Pulmonary artery endothelial cell (primary cell): Measurements from ENCODE around the gene ARMC9. TPM values are rescaled to one million over a fixed set of nuclear protein-coding genes. Genes with fewer than 3 reads are reported as not detected.
"Not testable (repeated sequence)": the region's sequence is repeated elsewhere in the genome, so short reads cannot be mapped to it uniquely, and the experiment has no call there.

Experiments used
- DNase-seq: peaks from one replicate; pipeline ENCODE4 v3.0.0-alpha.2; 2011; ENCODE audit warnings: low read depth, low spot score
- total RNA-seq: library from RNA; depleted of rRNA; stranded (reverse); fragments of >200 nt; gene quantifications from 2 replicates; pipeline ENCODE4 v1.2.3, GENCODE V29; 2014

ARMC9 gene
- total RNA-seq, 1 donor from 2014 or later, result 21.1 TPM

DNA sequence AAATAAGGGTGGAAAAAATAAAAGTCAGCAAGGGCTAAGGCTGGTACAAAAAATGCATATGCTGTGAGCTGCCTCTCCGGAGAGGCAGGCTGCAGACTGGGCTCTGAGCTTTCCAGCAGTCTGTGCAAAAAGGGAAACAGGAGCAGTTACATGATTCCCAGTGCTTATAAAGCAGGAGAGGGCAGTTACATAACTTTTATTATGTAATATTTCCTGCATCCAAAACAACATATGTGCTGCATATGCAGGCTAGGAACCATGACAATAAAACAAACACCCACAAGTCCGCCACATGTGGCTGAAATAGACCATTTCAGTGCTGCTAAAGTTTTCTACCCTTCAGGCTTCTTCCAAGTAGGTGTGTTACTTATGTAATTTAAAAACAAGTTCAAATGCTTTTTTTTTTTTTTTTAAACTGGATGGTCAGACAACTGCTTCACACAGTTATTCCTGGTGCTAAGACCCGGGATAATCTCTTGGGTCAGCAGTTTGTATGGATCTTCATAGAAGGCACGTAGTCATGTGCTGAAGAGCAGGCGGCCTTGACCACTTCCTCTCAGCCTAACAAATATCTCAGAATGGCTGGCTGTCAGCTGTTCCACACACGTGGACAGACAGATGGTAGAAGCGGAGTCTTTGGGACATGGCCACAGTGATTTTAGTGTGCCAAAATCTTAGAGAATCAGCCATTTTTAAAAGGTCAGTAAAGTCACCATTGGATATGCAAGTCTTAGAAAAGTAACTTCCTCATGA, 43.5 kb downstream of the ARMC9 start:
- no peak for DNase-seq

DNA sequence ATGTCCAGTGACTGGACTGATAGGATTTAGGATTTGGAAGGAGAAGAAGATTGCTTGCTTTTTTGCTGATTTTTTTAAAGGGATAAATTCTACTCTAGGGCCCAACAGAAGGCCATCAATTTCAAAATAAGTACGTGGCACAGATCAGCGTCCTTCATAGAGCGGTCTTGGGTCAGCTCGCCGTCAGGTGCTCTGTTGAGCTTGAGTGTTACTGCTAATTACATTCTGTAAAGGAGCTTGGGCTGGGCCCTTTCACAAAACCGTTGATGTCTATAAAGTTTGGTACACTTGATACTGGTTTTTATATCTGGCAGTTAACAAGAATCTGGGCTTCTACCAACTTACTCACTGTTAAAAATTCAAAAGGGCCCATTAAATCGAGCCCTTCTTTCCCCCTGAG, 45.4 kb downstream of the ARMC9 start:
- no peak for DNase-seq

DNA sequence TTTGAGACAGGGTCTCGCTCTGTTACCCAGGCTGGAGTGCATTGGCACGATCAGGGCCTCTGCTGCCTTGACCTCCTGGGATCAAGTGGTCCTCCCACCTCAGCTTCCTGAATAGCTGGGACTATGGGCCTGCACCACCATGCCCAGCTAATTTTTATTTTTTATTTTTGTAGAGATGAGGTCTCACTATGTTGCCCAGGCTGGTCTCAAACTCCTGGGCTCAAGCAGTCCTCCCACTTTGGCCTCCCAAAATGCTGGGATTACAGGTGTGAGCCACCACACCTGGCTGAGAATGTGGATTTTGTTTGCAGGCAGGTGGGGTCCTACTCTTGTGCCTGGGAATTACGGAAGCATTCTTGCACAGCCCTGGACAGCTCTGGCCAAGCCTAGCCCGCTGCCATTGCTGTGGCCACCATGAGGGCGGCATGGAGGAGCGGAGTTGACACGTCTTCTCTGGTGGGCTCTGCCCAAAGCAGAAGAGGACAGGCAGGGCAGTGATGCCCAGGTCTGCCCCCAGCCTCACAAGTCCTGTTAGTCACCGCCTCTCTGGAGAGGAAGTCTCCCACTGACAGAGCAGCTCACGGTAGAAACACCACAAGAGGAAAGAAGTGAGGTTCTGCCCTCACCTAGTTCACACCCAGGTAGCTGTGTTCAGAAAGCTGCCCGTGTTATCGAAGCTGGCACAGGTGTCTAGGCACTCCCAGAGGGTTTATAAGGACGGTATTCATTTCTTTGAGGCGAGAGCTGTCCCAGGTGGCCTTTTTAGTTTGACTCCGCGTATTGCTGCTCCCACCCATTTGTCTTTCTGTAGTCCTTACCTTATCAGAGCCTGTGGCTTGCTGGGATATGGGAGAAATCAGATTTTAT, 46.2 kb downstream of the ARMC9 start:
- DNase-seq, result no peak

DNA sequence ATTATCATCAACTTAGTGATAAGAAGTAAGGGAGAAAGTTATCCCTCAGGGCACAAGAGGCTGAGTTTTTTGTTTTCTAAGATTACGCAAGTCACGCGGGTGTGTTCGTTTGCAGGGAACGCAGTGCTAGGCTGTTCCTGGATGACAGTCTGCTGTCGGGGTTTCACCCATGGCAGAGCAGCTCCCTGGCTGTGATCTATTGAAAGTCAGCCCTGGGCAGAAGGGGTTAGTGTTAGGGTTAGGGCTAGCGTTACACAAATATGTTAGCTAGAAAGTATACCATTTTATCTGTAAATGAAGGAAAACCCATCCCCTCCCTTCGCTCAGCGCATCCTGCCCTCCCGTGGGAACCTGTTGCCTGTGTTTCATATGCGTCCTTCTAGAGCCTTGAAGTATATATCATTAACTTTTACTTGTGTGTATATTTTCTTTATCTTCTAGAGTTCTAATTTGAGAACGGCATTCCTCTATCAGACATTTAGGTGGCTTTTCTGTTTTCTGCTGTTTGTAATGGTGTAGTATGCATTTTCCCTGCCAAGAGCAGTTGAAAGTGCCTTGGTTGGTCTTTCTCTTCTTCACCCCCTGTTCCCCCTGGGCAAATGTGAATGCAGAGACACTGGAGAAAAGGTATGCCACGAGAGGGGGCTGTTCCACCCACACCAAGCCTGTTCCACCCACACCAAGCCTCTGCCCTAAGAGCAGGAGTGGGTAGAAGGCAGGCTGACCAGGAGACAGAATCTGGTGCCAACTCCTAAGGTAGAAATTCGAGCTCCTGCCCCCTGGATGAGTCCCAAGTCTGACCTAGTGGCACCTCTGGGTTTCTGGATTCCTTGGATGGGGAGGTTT, 47.0 kb downstream of the ARMC9 start:
- DNase-seq, result no peak

DNA sequence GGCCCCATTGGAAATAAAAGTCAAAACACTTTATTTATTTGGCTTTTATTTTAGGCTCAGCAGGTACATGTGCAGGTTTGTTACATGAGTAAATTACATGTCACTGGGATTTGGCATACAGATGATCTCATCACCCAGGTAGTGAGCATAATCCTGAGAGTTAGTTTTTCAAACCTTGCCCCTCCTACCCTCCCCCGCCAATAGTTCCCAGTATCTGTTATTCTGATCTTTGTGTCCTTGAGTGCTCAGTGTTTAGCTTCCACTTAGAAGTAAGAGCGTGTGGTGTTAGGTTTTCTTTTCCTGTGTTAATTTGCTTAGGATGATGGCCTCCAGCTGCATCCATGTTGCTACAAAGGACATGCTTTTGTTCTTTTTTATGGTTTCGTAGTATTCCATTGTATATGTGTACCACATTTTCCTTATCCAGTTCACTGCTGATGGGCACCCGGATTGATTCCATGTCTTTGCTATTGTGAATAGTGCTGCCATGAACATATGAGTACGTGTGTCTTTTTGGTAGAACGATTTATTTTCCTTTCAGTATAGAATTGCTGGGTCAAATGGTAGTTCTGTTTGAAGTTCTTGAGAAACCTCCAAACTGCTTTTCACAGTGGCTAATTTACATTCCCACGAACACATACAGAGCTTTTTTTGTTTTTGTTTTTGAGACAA, 47.9 kb downstream of the ARMC9 start:
- DNase-seq, result no peak

DNA sequence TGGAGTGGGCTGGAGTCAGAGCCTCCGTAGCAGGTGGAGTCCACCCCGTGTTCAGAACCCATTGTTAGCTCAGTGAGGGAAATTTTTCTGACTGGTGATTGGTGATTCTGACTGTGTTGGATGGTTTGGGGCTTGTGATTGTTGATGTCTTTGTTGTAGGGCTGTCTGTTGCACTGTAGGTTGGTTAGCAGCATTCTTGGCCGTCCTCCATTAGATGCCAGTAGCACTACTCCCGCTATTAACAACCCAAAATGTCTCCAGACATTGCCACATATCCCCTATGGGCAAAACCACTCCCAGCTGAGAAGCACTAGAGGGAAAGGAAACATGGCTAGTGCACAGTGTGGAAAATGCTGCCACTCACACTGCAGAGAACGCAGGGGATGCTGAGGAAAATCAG, 51.7 kb downstream of the ARMC9 start:
- DNase-seq, result no peak

DNA sequence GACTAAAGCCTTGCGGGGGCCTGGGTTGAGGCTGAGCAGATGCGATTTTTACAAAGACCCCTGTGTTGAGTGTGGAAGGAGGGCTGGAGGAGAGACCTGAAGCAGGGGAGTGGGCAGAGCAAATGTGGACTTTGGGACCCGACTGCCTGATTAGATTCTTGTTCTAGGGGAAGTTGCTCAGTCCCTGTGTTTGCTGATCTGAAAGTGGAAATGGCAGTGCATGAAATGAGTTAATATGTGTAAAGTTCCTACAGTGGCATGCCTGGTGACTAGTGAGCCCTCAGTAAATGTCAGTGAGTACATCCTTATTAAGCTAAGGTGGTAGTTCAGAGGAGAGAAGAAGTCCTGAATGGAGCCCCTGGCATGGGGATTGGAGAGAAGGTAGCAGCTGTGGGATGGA, 52.3 kb downstream of the ARMC9 start:
- DNase-seq, result no peak

DNA sequence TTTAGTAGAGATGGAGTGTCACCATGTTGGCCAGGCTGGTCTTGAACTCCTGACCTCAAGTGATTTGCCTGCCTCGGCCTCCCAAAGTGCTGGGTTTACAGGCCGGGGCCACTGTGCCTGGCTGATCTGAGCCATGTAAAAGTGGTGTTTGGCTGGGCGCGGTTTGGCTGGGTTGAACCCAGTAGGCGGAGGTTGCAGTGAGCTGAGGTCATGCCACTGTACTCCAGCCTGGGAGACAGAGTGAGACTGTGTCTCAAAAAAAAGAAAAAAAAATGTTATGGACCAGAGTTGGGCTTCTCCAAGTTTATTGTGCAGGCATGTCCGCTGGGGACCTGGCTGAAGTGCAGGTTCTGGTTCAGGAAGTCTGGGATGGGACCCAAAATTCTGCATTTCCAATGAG, 54.9 kb downstream of the ARMC9 start:
- DNase-seq, result not testable (repeated sequence)

DNA sequence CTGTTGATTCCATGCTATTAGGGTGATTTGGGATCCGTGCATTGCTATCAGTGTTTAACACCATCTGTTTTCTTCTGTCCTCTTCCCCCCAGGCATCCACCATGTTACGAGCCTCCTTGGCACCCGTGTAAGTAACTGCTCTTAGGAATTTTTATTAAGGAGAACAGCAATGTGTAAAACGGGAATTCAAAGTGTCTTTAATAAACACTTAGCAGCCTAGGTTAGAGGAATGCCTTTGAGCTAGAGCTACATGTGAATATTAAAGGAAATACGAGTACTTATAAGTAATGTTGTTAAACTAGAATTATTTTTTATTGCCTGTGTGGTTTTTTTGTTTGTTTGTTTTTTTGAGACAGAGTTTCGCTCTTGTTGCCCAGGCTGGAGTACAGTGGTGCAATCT, 58.1 kb downstream of the ARMC9 start:
- no peak for DNase-seq

DNA sequence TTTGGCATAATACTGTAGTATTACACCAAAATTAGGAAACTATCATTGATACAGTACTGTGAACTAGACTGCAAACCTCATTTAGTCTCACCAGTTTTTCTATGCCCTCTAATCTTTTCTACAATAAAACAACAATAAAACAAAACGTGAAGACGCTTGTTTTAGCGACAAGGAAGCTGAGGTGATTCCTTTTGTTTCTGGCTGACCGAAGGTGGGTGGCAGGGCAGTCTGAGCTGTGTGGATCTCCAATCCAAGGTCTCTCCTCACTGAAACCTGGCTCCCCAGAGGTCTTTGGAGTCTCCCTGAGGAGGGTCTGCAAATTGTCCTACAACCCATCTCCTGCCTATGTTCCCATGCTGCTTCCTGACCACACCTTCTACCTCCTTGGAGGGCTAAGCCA, 59.3 kb downstream of the ARMC9 start:
- DNase-seq, result no peak

DNA sequence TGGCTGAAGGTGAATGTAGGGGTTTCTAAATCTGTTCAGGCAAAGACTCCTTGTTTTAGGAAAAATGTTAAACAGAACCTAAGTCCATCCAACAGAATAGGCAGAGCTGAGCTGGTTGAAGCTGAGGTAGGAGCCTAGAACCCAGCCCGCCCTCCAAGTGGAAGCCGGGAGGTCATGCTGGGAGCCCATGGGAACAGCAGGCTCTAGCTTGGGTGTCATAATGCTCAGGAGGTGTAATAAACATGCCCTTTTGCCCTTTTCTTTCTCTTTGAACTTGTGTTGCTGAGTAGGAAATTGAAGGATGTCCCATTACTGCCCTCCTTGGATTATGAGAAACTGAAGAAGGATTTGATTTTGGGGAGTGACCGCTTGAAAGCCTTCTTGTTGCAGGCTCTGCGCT, 60.3 kb downstream of the ARMC9 start:
- no peak for DNase-seq

DNA sequence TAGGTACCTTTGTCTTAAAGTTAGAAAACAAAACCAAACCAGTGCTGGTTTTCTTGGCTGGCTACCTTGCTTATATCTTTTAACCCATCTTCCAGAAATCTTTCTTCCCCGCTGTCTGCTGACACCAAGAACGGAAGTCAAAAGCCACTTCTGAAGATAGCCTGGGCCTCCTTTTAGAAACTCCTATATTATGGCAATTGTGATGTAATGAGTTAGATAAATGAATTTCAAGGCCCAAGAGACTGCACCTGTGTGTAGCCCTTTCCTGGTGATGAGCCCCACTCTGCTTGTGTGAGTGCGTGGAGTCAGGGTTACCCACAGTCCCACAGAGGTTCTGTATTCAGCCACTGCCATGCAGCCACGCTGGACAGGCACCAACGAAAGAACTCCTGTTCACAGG, 60.7 kb downstream of the ARMC9 start:
- DNase-seq, result no peak

DNA sequence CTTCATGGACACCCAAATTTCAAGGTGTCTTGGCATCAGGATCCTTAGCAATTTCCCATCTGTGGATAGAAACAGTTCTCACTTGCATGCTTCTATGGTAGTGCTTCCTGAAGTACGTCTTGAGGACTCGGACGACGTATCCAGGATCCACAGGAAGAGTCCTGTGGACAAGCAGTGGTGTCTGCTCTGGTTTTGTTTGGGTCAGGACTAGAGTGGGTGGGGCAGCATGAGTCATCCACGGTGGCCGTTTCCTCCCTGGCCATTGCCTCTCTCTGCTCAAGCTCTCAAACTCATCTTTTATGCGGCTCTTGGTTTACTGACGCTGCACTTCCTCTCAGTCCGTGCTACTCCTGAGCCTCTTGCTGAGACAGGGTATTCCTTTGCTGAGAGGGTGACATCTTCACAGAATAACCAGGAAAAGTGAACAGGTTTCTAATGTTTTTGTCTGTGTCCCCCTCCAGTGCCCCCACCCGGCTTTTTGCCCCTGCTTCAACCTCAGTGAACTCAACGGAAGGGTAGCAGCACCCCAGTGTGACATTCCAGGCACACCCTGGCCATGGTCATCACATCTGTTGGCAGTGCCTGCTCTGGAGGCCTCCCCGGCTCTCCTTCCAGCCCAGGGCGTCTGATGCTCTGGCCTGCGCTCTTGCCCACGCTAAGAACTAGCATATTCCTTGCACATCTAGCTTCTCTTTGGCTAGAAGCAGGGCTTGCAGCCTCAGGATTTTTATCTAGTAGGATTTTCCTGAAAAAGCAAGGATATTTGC, 62.2 kb downstream of the ARMC9 start:
- DNase-seq, result no peak

DNA sequence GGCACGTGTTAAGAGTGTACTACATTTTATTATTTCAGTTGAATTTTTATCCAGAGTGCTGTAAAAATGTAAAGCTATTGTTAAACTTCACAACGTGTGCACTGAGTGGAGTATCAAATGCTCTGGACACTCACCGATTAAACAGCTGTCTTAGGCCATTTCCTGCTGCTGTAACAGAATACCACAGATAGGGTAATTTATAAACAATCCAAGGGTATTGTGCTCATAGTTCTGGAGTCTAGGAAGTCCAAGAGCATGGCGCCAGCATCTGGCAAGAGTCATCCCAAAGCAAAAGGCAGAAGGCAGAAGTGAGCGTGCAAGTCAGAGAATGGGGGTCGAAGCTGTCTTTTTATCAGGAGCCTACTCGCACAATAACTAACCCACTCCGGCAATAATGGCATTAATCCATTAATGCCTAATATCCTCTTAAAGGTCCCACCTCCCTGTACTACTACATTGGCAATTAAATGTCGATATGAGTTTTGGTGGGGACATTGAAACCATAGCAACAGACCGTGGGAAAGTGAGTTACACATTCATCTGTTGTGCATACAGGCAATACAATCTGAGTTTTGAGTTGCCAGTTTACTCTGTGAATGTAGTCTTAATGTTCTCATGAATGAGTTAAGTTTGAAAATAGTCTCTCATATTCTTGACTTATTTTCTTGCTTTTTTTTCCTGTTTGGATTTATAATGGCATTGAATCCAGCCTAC, 64.8 kb downstream of the ARMC9 start:
- DNase-seq, result no peak

DNA sequence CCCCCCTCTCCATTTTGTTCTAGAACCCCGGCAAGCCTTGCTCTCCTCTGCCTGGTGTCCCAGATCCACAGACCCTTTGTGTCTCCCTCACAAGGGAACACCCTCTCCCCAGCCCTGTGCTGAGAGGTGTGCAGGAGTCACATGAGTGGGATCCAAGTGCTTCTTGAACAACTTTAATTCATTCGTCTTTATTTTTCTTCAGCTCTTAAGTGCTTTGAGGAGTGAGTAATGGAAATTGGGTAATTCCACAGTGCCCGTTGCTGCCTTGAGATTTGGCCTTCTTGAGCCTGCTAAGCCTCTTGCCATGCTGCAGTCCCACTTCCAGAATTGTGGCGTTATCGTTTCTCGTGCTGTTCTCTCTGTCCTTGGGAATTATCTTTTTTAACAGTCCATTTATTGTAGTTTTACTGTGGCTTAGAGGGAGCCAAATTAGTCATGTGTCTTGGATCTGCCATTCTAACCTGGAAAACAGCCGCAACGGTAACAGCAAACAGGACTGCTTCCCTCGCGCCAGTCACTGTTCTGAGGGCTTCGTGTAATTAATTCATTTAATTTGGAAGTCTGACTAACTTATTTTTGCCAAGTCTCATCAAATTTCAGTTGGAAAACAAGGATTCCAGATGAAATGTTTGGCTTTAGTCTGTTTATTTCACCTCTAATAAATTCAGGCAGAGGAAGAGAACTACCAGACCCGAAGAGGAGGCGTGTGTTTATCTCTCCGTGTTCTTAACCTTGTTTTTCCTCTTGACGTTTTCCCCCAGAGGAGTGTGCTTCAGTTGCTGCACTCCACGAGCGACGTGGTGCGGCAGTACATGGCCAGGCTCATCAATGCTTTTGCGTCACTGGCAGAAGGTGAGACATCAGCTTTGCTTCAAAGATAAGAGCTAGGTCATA, 72.0 kb downstream of the ARMC9 start:
- no peak for DNase-seq

DNA sequence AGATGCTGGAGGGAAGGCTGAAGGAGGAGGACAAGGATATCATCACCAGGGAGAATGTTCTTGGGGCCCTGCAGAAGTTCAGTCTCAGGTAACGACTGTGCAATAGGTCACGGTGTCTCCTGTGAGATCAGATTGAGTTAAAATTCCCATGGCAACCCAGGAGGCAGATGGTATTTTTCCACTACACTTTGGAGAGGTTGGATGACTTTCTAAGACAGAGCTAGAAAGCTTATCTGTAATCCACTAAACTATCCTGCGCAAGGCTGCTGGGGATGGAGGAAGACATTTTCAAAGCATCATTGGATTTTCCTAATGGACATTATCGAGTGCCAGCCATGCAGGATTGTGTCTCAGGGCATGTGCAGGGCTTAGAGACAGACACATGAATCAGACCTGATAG, 74.6 kb downstream of the ARMC9 start:
- DNase-seq, result no peak

DNA sequence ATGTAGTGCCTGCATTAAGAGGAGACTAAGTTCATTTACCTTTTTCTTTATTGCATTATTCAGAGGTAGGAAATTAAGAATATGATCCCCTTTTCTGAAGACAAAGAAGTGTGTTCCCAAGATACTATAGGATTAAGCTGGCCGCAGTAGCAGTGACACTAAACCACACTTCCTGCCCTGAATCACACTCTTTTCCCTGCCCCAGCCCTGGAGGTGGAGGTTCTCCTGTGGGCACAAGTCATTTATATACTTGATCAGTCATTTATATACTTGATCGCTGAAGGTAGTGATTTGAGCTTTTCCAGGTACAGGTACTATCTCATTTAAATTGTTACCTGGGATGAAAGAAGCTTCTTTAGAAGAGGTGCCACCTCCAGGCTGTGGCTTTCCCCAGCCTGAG, 78.6 kb downstream of the ARMC9 start:
- DNase-seq, result no peak

DNA sequence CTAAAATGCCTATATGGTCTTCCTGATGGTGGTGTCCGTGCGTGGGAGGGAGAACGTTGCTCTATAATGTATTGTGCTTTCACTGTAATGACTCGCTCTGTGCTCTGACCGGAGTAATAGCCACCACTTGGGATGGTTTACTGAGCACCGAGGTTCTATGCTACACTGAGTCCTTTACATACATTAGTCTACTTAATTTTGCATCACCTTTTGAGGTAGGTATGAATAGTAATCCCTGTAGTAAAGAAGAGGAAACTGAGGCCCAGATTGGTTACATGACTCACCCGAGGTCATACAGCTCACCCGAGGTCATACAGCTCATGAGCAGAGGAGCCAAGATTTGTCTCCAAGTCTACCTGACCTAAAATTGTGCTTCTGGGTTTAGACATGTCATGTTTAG, 79.5 kb downstream of the ARMC9 start:
- DNase-seq, result no peak

DNA sequence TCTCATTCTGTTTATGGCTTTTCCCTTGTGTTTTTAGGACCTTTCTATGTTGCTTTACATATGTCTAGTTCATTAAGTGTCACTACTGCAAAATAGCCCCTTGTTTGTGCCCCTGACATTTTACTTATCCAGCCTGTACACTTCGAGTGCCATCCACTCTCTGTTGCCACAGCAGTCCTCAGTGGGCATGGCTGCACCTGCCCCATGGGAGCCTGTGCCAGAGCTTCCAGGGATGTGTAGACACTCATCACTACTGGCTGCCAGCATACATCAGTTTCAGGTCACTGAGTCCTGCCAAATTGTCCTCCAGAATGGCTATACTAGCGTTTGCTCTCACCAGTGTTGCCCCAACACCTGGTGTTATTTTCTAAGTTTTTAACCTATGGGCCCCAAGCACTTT, 80.4 kb downstream of the ARMC9 start:
- DNase-seq, result no peak
